Large intestine (tissue), 3 donors: Measurements from ENCODE around the gene ANOS1. TPM values are rescaled to one million over a fixed set of nuclear protein-coding genes. Genes with fewer than 3 reads are reported as not detected.
"Not testable (repeated sequence)": the region's sequence is repeated elsewhere in the genome, so short reads cannot be mapped to it uniquely, and the experiment has no call there.

Source experiments
- DNase-seq, 2 donors: peaks; one replicate each; pipeline versions ENCODE4 v3.0.0 to v3.0.0-alpha.2; 2013
- H3K27ac ChIP-seq: one replicate; pipeline ENCODE4 v1.5.1; 2013; ENCODE audit warnings: low read length
- H3K27me3 ChIP-seq: 2 replicates; pipeline ENCODE4 v1.6.1; 2013; ENCODE audit warnings: low read length; ENCODE audit not compliant: control insufficient read depth, insufficient read depth
- H3K36me3 ChIP-seq: 2 replicates; pipeline ENCODE4 v1.6.1; 2013; ENCODE audit warnings: low read length; ENCODE audit not compliant: control insufficient read depth, insufficient read depth
- H3K4me1 ChIP-seq: one replicate; pipeline ENCODE4 v1.6.1; 2013; ENCODE audit warnings: low read length; ENCODE audit not compliant: control insufficient read depth, insufficient read depth
- H3K4me3 ChIP-seq: one replicate; pipeline ENCODE4 v1.5.1; 2013; ENCODE audit warnings: low read length
- H3K9me3 ChIP-seq: one replicate; pipeline ENCODE4 v1.6.1; 2013; ENCODE audit warnings: mild to moderate bottlenecking, low read depth, low read length, moderate library complexity; ENCODE audit not compliant: control insufficient read depth
- WGBS: methylation state at CpG from one replicate; pipeline ENCODE4 v1.1.5; 2013; ENCODE audit warnings: low lambda C conversion rate; ENCODE audit not compliant: insufficient coverage; 5-methylcytosine and 5-hydroxymethylcytosine counted together
- polyA plus RNA-seq: library from polyadenylated mRNA; unstranded; fragments of 120-200 nt; gene quantifications from one replicate; pipeline ENCODE4 v1.2.1, GENCODE V29; 2013

ANOS1 gene
- polyA plus RNA-seq, 1 donor, result 5.9 TPM

DNA sequence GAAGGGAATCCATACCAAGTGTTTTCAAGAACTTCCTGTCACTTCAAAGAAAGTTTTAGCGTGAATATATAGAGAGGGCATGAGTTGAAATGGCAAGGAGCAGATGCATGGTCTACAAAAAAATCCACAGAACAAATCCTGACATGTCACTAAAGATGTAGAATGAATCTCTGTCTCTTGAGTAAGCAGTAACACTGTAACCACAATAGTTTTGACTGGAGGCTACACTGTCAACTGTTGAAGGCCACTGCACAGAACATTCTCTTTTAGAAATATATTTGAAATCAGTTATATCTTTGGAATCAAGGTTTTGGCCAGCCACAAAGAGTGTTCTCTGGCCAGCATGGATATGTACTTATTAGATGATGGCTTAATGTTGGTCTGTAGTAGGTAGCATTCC lies 183.5 kb downstream of the ANOS1 start:
- no CpG with 5 or more reads among the region's 1 CpG for WGBS
- H3K27ac ChIP-seq, result no peak overlapping the region

DNA sequence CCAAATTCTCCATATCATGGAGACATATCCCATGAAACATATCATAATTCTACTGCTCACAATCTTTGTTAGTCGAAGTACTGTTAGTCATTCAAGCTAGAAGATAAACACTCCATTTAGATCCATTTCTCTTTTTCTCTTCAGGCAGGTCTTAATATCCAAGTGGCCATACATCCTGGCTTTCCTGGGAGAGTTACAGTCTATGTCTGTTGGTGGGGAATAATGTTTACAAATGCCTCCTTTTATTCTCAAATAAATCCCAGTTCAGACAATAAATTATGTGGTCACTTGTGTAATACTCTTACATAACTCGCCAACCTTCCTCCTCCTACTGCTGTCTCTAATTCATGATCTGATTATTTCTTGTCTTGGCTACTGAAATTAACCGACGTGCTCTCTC lies 185.2 kb downstream of the ANOS1 start:
- no peak overlapping the region for H3K4me3 ChIP-seq
- 90% methylated on average over 2 of the region's 4 CpGs for WGBS
- DNase-seq, result no peak
- H3K9me3 ChIP-seq, result no peaks in the 10 kb centered on the region
- no peaks in the 10 kb centered on the region for H3K27me3 ChIP-seq
- H3K36me3 ChIP-seq, result no peaks in the 10 kb centered on the region
- no peak overlapping the region for H3K27ac ChIP-seq
- no peaks in the 10 kb centered on the region for H3K4me1 ChIP-seq

More for the DNA sequence above, 183.5 kb downstream of the ANOS1 start:
- DNase-seq, result no peak
- Histone ChIP-seq H3K9me3 (no peaks in the 10 kb centered on the region), H3K4me1 (no peaks in the 10 kb centered on the region), H3K36me3 (no peaks in the 10 kb centered on the region), H3K27me3 (no peaks in the 10 kb centered on the region), H3K4me3 (no peak overlapping the region)

DNA sequence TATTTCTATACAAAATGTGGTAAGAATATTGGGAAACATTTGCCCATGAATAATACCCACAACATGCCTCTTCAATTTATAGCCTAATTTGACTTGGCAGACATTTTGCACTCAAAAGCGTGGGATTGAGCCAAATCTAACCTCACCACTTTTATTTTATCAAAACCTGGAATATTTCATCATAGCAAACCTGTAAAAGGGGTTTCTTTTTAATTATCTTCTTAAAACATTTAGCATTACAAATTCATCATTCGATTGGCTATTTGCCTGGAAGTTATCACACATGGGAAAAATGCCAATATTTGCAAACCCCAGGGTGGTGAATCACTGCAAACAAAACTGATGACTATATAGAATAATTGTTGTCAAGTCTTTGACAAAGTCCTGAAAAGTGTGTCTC lies 211.1 kb downstream of the ANOS1 start:
- H3K27ac ChIP-seq, result no peak overlapping the region
- no peaks in the 10 kb centered on the region for H3K9me3 ChIP-seq
- no peaks in the 10 kb centered on the region for H3K4me1 ChIP-seq
- H3K4me3 ChIP-seq, result no peak overlapping the region
- no peak for DNase-seq
- H3K27me3 ChIP-seq, result no peaks in the 10 kb centered on the region
- WGBS, result no CpG with 5 or more reads among the region's 2 CpGs
- H3K36me3 ChIP-seq, result no peaks in the 10 kb centered on the region

DNA sequence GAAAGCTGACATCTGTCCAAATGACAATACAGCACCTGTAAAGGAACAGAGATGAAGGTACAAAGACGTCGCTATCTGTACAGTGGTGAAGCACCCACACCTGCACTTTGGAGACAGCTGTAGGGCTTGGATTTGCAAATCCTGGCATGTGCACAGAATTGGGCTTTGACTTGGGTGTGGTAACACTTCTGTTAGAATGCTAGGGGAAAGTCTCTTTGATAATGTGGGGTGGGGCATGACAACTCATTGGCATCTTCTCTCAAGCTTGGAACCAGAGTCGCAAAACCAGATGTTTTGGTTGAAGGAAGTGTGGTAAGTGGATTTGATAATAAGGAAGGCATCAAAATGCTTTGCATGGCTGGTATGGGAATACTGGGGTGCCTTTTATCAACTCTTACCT lies 211.8 kb downstream of the ANOS1 start:
- no peak for DNase-seq
- WGBS, result no CpG with 5 or more reads among the region's 3 CpGs
- Histone ChIP-seq H3K36me3 (no peaks in the 10 kb centered on the region), H3K4me1 (no peaks in the 10 kb centered on the region), H3K27ac (no peak overlapping the region), H3K27me3 (no peaks in the 10 kb centered on the region), H3K4me3 (no peak overlapping the region), H3K9me3 (no peaks in the 10 kb centered on the region)

DNA sequence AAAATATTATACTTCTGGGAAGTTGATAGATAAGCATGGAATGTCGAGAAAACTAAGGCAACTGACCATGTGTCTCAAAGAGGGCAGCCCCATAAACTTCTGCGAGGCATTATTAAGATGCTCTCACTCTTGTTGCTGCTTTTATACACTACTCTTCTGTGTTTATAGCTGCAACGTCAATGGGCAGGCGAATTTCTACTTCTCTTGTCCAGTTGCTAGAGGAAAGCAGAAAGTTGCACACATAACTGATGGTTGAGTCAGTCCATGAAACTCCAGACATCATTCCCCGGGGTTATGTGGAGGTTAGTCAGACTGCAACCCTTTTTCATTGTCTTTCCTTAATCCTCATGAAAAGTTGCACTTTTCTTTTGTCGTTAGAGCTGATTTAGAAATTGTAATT lies 227.5 kb downstream of the ANOS1 start:
- WGBS, result 60% methylated on average over 1 of the region's 6 CpGs
- Histone ChIP-seq H3K4me1 (no peaks in the 10 kb centered on the region), H3K27me3 (no peaks in the 10 kb centered on the region), H3K36me3 (no peaks in the 10 kb centered on the region), H3K4me3 (no peak overlapping the region), H3K9me3 (no peaks in the 10 kb centered on the region), H3K27ac (no peak overlapping the region)
- no peak for DNase-seq

DNA sequence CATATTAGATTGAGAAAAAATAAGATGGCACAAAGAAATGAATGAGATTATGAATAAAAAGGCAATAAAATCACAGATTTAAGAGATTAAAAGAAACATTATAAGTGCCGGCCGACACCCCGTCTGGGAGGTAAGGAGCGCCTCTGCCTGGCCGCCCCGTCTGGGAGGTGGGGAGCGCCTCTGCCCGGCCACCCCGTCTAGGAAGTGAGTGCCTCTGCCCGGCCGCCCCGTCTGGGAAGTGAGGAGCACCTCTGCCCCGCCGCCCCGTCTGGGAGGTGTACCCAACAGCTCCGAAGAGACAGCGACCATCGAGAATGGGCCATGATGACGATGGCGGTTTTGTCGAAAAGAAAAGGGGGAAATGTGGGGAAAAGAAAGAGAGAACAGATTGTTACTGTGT lies 229.8 kb downstream of the ANOS1 start:
- not testable (repeated sequence) for H3K4me1 ChIP-seq, H3K27ac ChIP-seq, H3K36me3 ChIP-seq, H3K27me3 ChIP-seq, DNase-seq, H3K4me3 ChIP-seq, H3K9me3 ChIP-seq
- WGBS, result no CpG with 5 or more reads among the region's 21 CpGs

DNA sequence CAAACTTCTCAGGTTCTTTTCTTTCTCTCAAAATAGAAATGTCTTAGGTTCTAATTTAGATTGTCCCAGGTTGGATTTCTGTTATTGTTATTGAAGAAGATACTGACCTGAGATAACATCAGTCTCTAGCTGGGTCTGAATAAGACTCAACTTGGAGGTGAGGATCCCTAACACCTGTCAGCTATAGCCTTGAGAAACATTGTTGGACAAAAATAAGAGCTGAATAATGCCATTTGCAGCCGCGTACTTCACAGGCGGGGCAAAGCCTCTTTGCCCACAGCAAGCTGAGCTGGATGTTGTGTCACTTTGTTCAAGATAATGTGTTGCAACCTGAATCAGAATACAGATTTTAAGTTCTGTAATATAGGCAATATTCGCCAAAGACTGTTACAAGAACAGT lies 231.7 kb downstream of the ANOS1 start:
- H3K4me3 ChIP-seq, result no peak overlapping the region
- H3K27ac ChIP-seq, result no peak overlapping the region
- no peaks in the 10 kb centered on the region for H3K4me1 ChIP-seq
- WGBS, result no CpG with 5 or more reads among the region's 4 CpGs
- no peak for DNase-seq
- H3K36me3 ChIP-seq, result no peaks in the 10 kb centered on the region
- no peaks in the 10 kb centered on the region for H3K27me3 ChIP-seq
- no peaks in the 10 kb centered on the region for H3K9me3 ChIP-seq

DNA sequence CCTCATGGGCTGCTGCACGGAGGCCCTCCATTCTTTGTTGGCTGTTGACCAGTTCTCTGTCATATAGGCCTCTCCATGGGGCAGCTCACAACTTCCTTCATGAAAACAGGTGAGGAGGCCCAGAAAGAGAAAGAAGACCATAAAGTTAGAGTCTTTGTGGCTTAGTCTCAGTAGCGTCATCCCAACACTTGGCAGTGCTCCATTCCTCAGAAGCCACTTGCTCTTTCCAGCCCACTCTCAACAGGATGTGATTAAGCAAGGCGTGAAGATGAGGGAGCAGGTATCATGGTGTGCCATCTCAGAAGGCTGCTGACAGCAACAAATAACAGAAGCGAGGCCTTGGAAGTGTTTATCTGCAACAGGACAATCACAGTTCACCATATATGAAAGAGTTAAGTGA lies 236.9 kb downstream of the ANOS1 start:
- not testable (repeated sequence) for H3K27me3 ChIP-seq, H3K4me1 ChIP-seq, H3K9me3 ChIP-seq, DNase-seq, H3K4me3 ChIP-seq, H3K27ac ChIP-seq, H3K36me3 ChIP-seq
- no CpG with 5 or more reads among the region's 4 CpGs for WGBS

DNA sequence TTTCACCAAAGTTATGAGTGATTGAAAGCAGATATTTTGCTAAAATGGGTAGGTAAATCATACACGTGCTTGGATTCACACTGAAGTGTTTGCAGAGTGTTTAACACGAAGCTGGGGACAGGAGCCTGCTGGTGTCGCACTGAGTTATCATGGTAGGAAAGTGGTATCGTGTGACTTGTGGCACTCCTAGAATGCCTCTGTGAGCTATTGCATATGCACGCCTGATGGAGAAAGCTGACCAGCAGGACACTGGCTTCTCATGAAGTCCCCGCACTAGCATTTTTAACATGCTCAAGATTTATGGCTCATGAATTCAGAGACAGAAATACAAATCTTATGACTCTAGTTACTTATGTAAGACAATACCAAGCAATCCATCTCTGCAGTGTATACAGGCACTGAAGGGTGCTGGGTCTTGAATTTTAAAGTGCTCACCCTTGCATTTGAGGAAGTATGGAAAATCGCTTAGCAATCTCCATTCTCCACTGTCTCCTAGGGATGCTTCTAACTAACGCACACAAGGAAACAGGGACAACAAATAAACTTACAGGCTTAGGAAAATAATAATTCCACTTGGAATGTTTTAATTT lies 247.5 kb downstream of the ANOS1 start:
- Histone ChIP-seq H3K4me3 (no peak overlapping the region), H3K4me1 (no peaks in the 10 kb centered on the region)

More for the DNA sequence above, 247.5 kb downstream of the ANOS1 start:
- no peaks in the 10 kb centered on the region for H3K9me3 ChIP-seq
- H3K27me3 ChIP-seq, result no peaks in the 10 kb centered on the region
- H3K27ac ChIP-seq, result no peak overlapping the region
- no peaks in the 10 kb centered on the region for H3K36me3 ChIP-seq
- no CpG with 5 or more reads among the region's 8 CpGs for WGBS
- no peak for DNase-seq
